GM12878 (cell line): ENCODE measurements around the gene BEST3. TPM values are rescaled to one million over a fixed set of nuclear protein-coding genes. Genes with fewer than 3 reads are reported as not detected.

ENCODE experiments used
- ATAC-seq: fragments of 200-7000 bp; cut with Tn5 transposase; 3 replicates; pipeline ENCODE4 v1.9.1; 2020; ENCODE audit warnings: mild to moderate bottlenecking, moderate library complexity
- BruUV-seq: library from RNA; stranded (reverse); fragments of 400-500 nt; replicated peaks from 2 replicates; lab custom pipeline; 2021; lab: Mats Ljungman, UMichigan
- CTCF ChIA-PET: fragments of 300-600 bp; sonication (Branson Sonifier 250); formaldehyde crosslinking; extraction: SDS; loops from one replicate; lab custom pipeline; 2021; ENCODE audit warnings: inconsistent platforms; lab: Yijun Ruan, JAX
- POLR2A ChIA-PET: fragments of 350-600 bp; formaldehyde crosslinking; extraction: SDS; loops from one replicate; lab custom pipeline; 2021; ENCODE audit warnings: inconsistent platforms; lab: Charles Lee
- RAD21 ChIA-PET: fragments of 300-600 bp; sonication (Branson Sonifier 250); formaldehyde crosslinking; loops from one replicate; lab custom pipeline; 2023; ENCODE audit warnings: antibody characterized with exemption; ENCODE audit not compliant: unreplicated experiment; lab: Charles Lee
- SMC1A ChIA-PET: fragments of 300-600 bp; sonication (Branson Sonifier 250); formaldehyde crosslinking; loops from one replicate; lab custom pipeline; 2023; ENCODE audit not compliant: unreplicated experiment, uncharacterized antibody; lab: Charles Lee
- DNase-seq: peaks from one replicate; pipeline ENCODE4 v3.0.0-alpha.2; 2011; ENCODE audit warnings: low read depth, low spot score
- FAIRE-seq: peaks from 3 replicates; lab custom pipeline; 2011; peaks lifted over from hg19 to GRCh38; lab: Jason Lieb, UNC
- H2AFZ ChIP-seq: 2 replicates; pipeline ENCODE4 v1.6.0; 2011; ENCODE audit warnings: low read depth, low read length, control low read depth; ENCODE audit not compliant: control insufficient read depth
- H3K27ac ChIP-seq: 2 replicates; pipeline ENCODE4 v1.5.1; 2011; ENCODE audit warnings: control low read depth; ENCODE audit not compliant: control insufficient read depth, insufficient read depth
- H3K27me3 ChIP-seq, 2 experiments: replicated peaks in 1 of 2; 2 replicates each; pipeline versions ENCODE4 v1.6.0 to v1.6.1; 2011; ENCODE audit warnings: low read length in 1 of 2; ENCODE audit not compliant: control insufficient read depth in 2 of 2, insufficient read depth in 2 of 2
- H3K36me3 ChIP-seq, 2 experiments: 2 replicates each; pipeline ENCODE4 v1.5.1; 2011; ENCODE audit warnings: low read length in 1 of 2; ENCODE audit not compliant: control insufficient read depth in 2 of 2, insufficient read depth in 2 of 2
- H3K4me1 ChIP-seq: 2 replicates; pipeline ENCODE4 v1.6.1; 2011; ENCODE audit warnings: mild to moderate bottlenecking, low read length, moderate library complexity, mixed read lengths; ENCODE audit not compliant: control insufficient read depth, insufficient read depth
- H3K4me2 ChIP-seq: 2 replicates; pipeline ENCODE4 v1.6.0; 2011; ENCODE audit warnings: control low read depth; ENCODE audit not compliant: control insufficient read depth, insufficient read depth
- H3K4me3 ChIP-seq: fragments of 200-600 bp; sonication (generic); 2 replicates; pipeline ENCODE4 v1.5.1; 2016
- H3K79me2 ChIP-seq: 2 replicates; pipeline ENCODE4 v1.6.0; 2011; ENCODE audit warnings: low read length; ENCODE audit not compliant: control insufficient read depth, insufficient read depth
- H3K9ac ChIP-seq: 2 replicates; pipeline ENCODE4 v1.8.0; 2011; ENCODE audit warnings: low read length, control low read depth, mixed read lengths; ENCODE audit not compliant: control insufficient read depth, insufficient read depth
- H3K9me3 ChIP-seq: replicated peaks from 3 replicates; pipeline ENCODE4 v1.5.1; 2011; ENCODE audit warnings: mild to moderate bottlenecking, low read length; ENCODE audit not compliant: control insufficient read depth, insufficient read depth
- H4K20me1 ChIP-seq: 2 replicates; pipeline ENCODE4 v1.6.0; 2011; ENCODE audit not compliant: control insufficient read depth, insufficient read depth
- CUX1 ChIP-seq: IDR thresholded peaks from 2 replicates; pipeline ENCODE4 v1.6.1; 2012; ENCODE audit warnings: improper control_type of control experiment, low read depth, low read length; ENCODE audit not compliant: insufficient replicate concordance
- EGR1 ChIP-seq, 2 experiments: IDR thresholded peaks; 1 replicate in 1 of 2; 2 replicates in 1 of 2; pipeline ENCODE4 v1.6.1; 2011 to 2012; ENCODE audit warnings: low read depth in 2 of 2, low read length in 2 of 2, borderline replicate concordance in 1 of 2, mild to moderate bottlenecking in 1 of 2, moderate library complexity in 1 of 2
- NR2C2 ChIP-seq: IDR thresholded peaks from 2 replicates; pipeline ENCODE4 v1.6.1; 2011; ENCODE audit warnings: borderline replicate concordance, low read depth; ENCODE audit not compliant: control insufficient read depth, insufficient read length
- PKNOX1 ChIP-seq: fragments of 450-650 bp; IDR thresholded peaks from 2 replicates; pipeline ENCODE4 v1.6.1; 2016; ENCODE audit warnings: mild to moderate bottlenecking
- SMAD5 ChIP-seq: IDR thresholded peaks from 2 replicates; pipeline ENCODE4 v1.6.1; 2016; ENCODE audit warnings: antibody characterized with exemption, low read depth
- YBX1 ChIP-seq: fragments of 450-650 bp; IDR thresholded peaks from 2 replicates; pipeline ENCODE4 v1.6.1; 2016; ENCODE audit warnings: antibody characterized with exemption
- WGBS: methylation state at CpG from one replicate; pipeline ENCODE4 v1.1.6; 2016; ENCODE audit warnings: low lambda C conversion rate; ENCODE audit not compliant: insufficient replicate concordance, insufficient coverage; ENCODE audit errors: missing lambda C conversion rate; 5-methylcytosine and 5-hydroxymethylcytosine counted together
- in situ Hi-C: fragments of 300-500 bp; cut with MboI; formaldehyde crosslinking; loops from 9 replicates; pipeline ENCODE4 v1.14.3; 2018; ENCODE audit warnings: mixed read lengths
- intact Hi-C: fragments of 100-400 bp; cut with micrococcal nuclease; formaldehyde crosslinking; loops from one replicate; pipeline ENCODE4 v1.14.2; 2022; ENCODE audit not compliant: unreplicated experiment
- polyA plus RNA-seq, 11 experiments: library from polyadenylated mRNA; depleted of rRNA in 4 of 11; unstranded in 6 of 11; stranded (reverse) in 5 of 11; fragments of >200 nt; fragmentation: Nextera tagmentation in 4 of 11; fragmentation: Illumina TruSeq in 1 of 11; extraction: Ambion mirVana in 4 of 11; extraction: Trizol in 1 of 11; gene quantifications; 1 replicate in 1 of 11; 2 replicates in 10 of 11; pipeline versions ENCODE4 v1.2.1 to v1.2.3, GENCODE V29; 2011 to 2016; ENCODE audit warnings: inconsistent platforms in 2 of 11, missing spikeins in 2 of 11, low read depth in 1 of 11
- total RNA-seq, 4 experiments: library from RNA; depleted of rRNA in 3 of 4; stranded (reverse); fragments of >200 nt in 3 of 4; fragmentation: Illumina TruSeq in 1 of 4; extraction: Trizol in 1 of 4; gene quantifications; 2 replicates each; pipeline versions ENCODE4 v1.2.1 to v1.2.3, GENCODE V29; 2013 to 2021

BEST3 gene
- total and polyA plus RNA-seq, 10 of the 15 experiments (the other 5 are each of a cell fraction or from before 2014, with no cell fraction given) = not detected

GRCh38 chr12:69720750-69721149 lies 21.6 kb upstream of the BEST3 start (continued):
- TF ChIP-seq PKNOX1 (no peak), EGR1 (IDR thresholded peaks at IDR 0.05; ENCODE audit: borderline replicate concordance in 1 of 2, low read depth in 2 of 2, low read length in 2 of 2) (no peak), NR2C2 (no peak), SMAD5 (no peak)

GRCh38 chr12:69719336-69720316 lies 20.5 kb upstream of the BEST3 start:
- no peak for FAIRE-seq
- Histone ChIP-seq H3K4me1 (no peaks in the 10 kb centered on the region), H3K27me3 (no peaks in the 10 kb centered on the region), H3K79me2 (no peaks in the 10 kb centered on the region), H3K27ac (no peak overlapping the region), H3K4me3 (no peak overlapping the region), H4K20me1 (no peaks in the 10 kb centered on the region), H3K9ac (no peak overlapping the region), H3K9me3 (no peaks in the 10 kb centered on the region), H3K4me2 (no peak overlapping the region), H2AFZ (no peak overlapping the region), H3K36me3 (no peaks in the 10 kb centered on the region)
- ChIA-PET CTCF (interaction anchor here (0.6 kb wide), 1 partner anchor 81 kb away, joined by 3 read pairs; no protein-coding TSS in a partner anchor), RAD21 (interaction anchor here (1.2 kb wide), 1 partner anchor 15 kb away, joined by 3 read pairs; no protein-coding TSS in a partner anchor), POLR2A (no interaction called here), SMC1A (interaction anchor here (0.9 to 1.2 kb wide), 3 partner anchors 8 to 1010 kb away, joined by 3 read pairs; no protein-coding TSS in a partner anchor)
- BruUV-seq = no TSS peak
- DNase-seq = no peak
- in situ Hi-C loops = no loop called here
- WGBS = 8% methylated on average over 1 of the region's 1 CpG
- ATAC-seq = no peak
- intact Hi-C loops = no loop called here
- no peak for TF ChIP-seq CUX1
- no peak for TF ChIP-seq YBX1
